OCI-LY1 (cell line): ENCODE results near the gene SECTM1.

Experiments
- H2AFZ ChIP-seq: fragments of 200-600 bp; sonication (generic), shearing (Covaris generic); 2 replicates; pipeline ENCODE4 v1.6.0; 2014; ENCODE audit warnings: antibody characterized with exemption, mild to moderate bottlenecking, low read length
- H3F3A ChIP-seq: fragments of 200-600 bp; sonication (generic), shearing (Covaris generic); 2 replicates; pipeline ENCODE4 v1.6.0; 2014; ENCODE audit warnings: mild to moderate bottlenecking, antibody characterized with exemption, low read length, moderate library complexity; ENCODE audit not compliant: insufficient read depth
- H3K27ac ChIP-seq: fragments of 200-600 bp; sonication (generic); 2 replicates; pipeline ENCODE4 v1.5.1; 2014; ENCODE audit warnings: low read length, mixed run types, mild to moderate bottlenecking, low read depth; ENCODE audit not compliant: poor library complexity, severe bottlenecking
- H3K27me3 ChIP-seq: fragments of 200-600 bp; sonication (generic); 2 replicates; pipeline ENCODE4 v1.6.0; 2014; ENCODE audit warnings: antibody characterized with exemption, mild to moderate bottlenecking, low read length, moderate library complexity; ENCODE audit not compliant: insufficient read depth
- H3K36me3 ChIP-seq: fragments of 200-600 bp; sonication (generic); 2 replicates; pipeline ENCODE4 v1.6.1; 2014; ENCODE audit warnings: mild to moderate bottlenecking, antibody characterized with exemption, low read length, moderate library complexity, mixed read lengths; ENCODE audit not compliant: insufficient read depth
- H3K4me1 ChIP-seq: fragments of 200-600 bp; sonication (generic); 2 replicates; pipeline ENCODE4 v1.5.1; 2014; ENCODE audit warnings: mild to moderate bottlenecking, low read length, moderate library complexity; ENCODE audit not compliant: insufficient read depth, severe bottlenecking
- H3K4me2 ChIP-seq: fragments of 200-600 bp; sonication (generic), shearing (Covaris generic); 2 replicates; pipeline ENCODE4 v1.6.1; 2014; ENCODE audit warnings: low read length
- H3K4me3 ChIP-seq: fragments of 200-600 bp; sonication (generic); 2 replicates; pipeline ENCODE4 v1.5.1; 2014; ENCODE audit warnings: low read length, low read depth, mild to moderate bottlenecking, mixed read lengths; ENCODE audit not compliant: poor library complexity, severe bottlenecking
- H3K79me2 ChIP-seq: fragments of 200-600 bp; shearing (Covaris generic); 2 replicates; pipeline ENCODE4 v1.6.1; 2016; ENCODE audit warnings: mixed run types, low read length, mixed read lengths; ENCODE audit not compliant: insufficient read depth
- H3K9ac ChIP-seq: fragments of 200-600 bp; sonication (generic), shearing (Covaris generic); 2 replicates; pipeline ENCODE4 v1.6.1; 2014; ENCODE audit warnings: mild to moderate bottlenecking, low read length, mixed read lengths
- H3K9me2 ChIP-seq: fragments of 200-600 bp; sonication (generic), shearing (Covaris generic); 2 replicates; pipeline ENCODE4 v1.6.1; 2014; ENCODE audit warnings: low read depth, mild to moderate bottlenecking, low read length, mixed read lengths
- H3K9me3 ChIP-seq: fragments of 200-600 bp; shearing (Covaris generic); 2 replicates; pipeline ENCODE4 v1.6.1; 2014; ENCODE audit warnings: low read length, mixed read lengths
- H4K20me1 ChIP-seq: fragments of 200-600 bp; sonication (generic), shearing (Covaris generic); 2 replicates; pipeline ENCODE4 v1.6.0; 2016; ENCODE audit warnings: mild to moderate bottlenecking, low read length; ENCODE audit not compliant: insufficient read depth
- CTCF ChIP-seq: fragments of 200-600 bp; sonication (generic), shearing (Covaris generic); IDR thresholded peaks from 2 replicates; pipeline ENCODE4 v1.5.1; 2017; ENCODE audit warnings: mild to moderate bottlenecking, antibody characterized with exemption, low read length, moderate library complexity, mixed read lengths
- EZH2 ChIP-seq: fragments of 200-600 bp; sonication (generic), shearing (Covaris generic); IDR thresholded peaks from 2 replicates; pipeline ENCODE4 v1.8.0; 2017; ENCODE audit warnings: borderline replicate concordance, mixed run types, mild to moderate bottlenecking, antibody characterized with exemption, low read length, moderate library complexity, mixed read lengths

The SECTM1 gene

GRCh38 chr17:82287868-82288801 is 45.4 kb downstream of the SECTM1 start:
- TF ChIP-seq CTCF = no peak
- TF ChIP-seq EZH2 = no peak
- Histone ChIP-seq H3K27me3 (peaks cover 13% of the 10 kb centered on the region; the same call in 1 of the 2 replicates), H3K27ac (no peak overlapping the region), H3K9me3 (peaks cover 10% of the 10 kb centered on the region), H3K79me2 (no peaks in the 10 kb centered on the region), H3F3A (no peaks in the 10 kb centered on the region), H3K4me1 (peaks cover 7% of the 10 kb centered on the region), H2AFZ (no peak overlapping the region), H3K4me2 (no peak overlapping the region), H3K9ac (no peak overlapping the region), H3K4me3 (no peak overlapping the region), H3K9me2 (no peaks in the 10 kb centered on the region), H3K36me3 (no peaks in the 10 kb centered on the region; the same call in 1 of the 2 replicates), H4K20me1 (no peaks in the 10 kb centered on the region)

- no peak overlapping the region for H3K27ac ChIP-seq
- no peaks in the 10 kb centered on the region for H3K79me2 ChIP-seq
- no peak overlapping the region for H2AFZ ChIP-seq
- H3K4me1 ChIP-seq = peaks cover 5% of the 10 kb centered on the region
- no peaks in the 10 kb centered on the region for H3K9me2 ChIP-seq
- H3K36me3 ChIP-seq = no peaks in the 10 kb centered on the region; the same call in 1 of the 2 replicates
- H3K9ac ChIP-seq = no peak overlapping the region
- H3K27me3 ChIP-seq = peaks cover 13% of the 10 kb centered on the region; the same call in 1 of the 2 replicates
- H3K4me2 ChIP-seq = no peak overlapping the region
- no peaks in the 10 kb centered on the region for H4K20me1 ChIP-seq
- H3F3A ChIP-seq = no peaks in the 10 kb centered on the region
- TF ChIP-seq EZH2 (no peak), CTCF (no peak)
- no peak overlapping the region for H3K4me3 ChIP-seq
- peaks cover 10% of the 10 kb centered on the region for H3K9me3 ChIP-seq
These were observed 46.3 kb downstream of the SECTM1 start for GRCh38 chr17:82287013-82287867.

GRCh38 chr17:82285141-82285540 is 48.4 kb downstream of the SECTM1 start:
- Histone ChIP-seq H3K9me2 (no peaks in the 10 kb centered on the region), H3K4me3 (no peak overlapping the region), H3K9me3 (peaks cover 10% of the 10 kb centered on the region), H3K27ac (no peak overlapping the region), H2AFZ (no peak overlapping the region), H3K79me2 (no peaks in the 10 kb centered on the region), H3F3A (no peaks in the 10 kb centered on the region), H4K20me1 (no peaks in the 10 kb centered on the region), H3K9ac (no peak overlapping the region), H3K4me2 (no peak overlapping the region), H3K36me3 (no peaks in the 10 kb centered on the region; the same call in 1 of the 2 replicates), H3K4me1 (no peaks in the 10 kb centered on the region), H3K27me3 (peaks cover 13% of the 10 kb centered on the region; the same call in 1 of the 2 replicates)
- TF ChIP-seq EZH2 (no peak), CTCF (no peak)
